B cell (primary cell): ENCODE measurements around the gene LARGE1.

Experiments used
- CTCF ChIP-seq: fragments of 200-600 bp; IDR thresholded peaks from one replicate; pipeline ENCODE4 v1.8.0; 2022; ENCODE audit warnings: antibody characterized with exemption, mild to moderate bottlenecking
- EZH2 ChIP-seq: IDR thresholded peaks from 2 replicates; pipeline ENCODE4 v1.6.1; 2012; ENCODE audit warnings: borderline replicate concordance, low read depth, mild to moderate bottlenecking, moderate library complexity, low read length; ENCODE audit not compliant: insufficient read depth, poor library complexity, severe bottlenecking

GRCh38 chr22:33957086-33957485, 36.8 kb upstream of the LARGE1 start:
- TF ChIP-seq CTCF (no peak), EZH2 (no peak)
